Smooth muscle cell (in vitro differentiated cells): ENCODE measurements around the gene LMNTD2. TPM values are rescaled to one million over a fixed set of nuclear protein-coding genes. Genes with fewer than 3 reads are reported as not detected.

Experiments used
- DNase-seq: peaks from one replicate; lab custom pipeline; 2025; ENCODE audit not compliant: unreplicated experiment; lab: John Stamatoyannopoulos, UW
- H2AFZ ChIP-seq: fragments of 200-600 bp; sonication (generic); 2 replicates; pipeline ENCODE4 v1.6.0; 2016; ENCODE audit warnings: antibody characterized with exemption, low read depth, mild to moderate bottlenecking
- H3F3A ChIP-seq: fragments of 200-600 bp; sonication (generic); 2 replicates; pipeline ENCODE4 v1.6.0; 2017; ENCODE audit warnings: antibody characterized with exemption, low read depth
- H3K27ac ChIP-seq: fragments of 200-600 bp; sonication (generic); 2 replicates; pipeline ENCODE4 v1.5.1; 2016; ENCODE audit warnings: low read depth, mild to moderate bottlenecking
- H3K27me3 ChIP-seq: fragments of 200-600 bp; sonication (generic); 2 replicates; pipeline ENCODE4 v1.6.1; 2016; ENCODE audit warnings: low read depth, mild to moderate bottlenecking
- H3K36me3 ChIP-seq: fragments of 200-600 bp; sonication (generic); 2 replicates; pipeline ENCODE4 v1.5.1; 2016; ENCODE audit warnings: low read depth
- H3K4me1 ChIP-seq: fragments of 200-600 bp; sonication (generic); 2 replicates; pipeline ENCODE4 v1.5.1; 2016; ENCODE audit warnings: low read depth
- H3K4me2 ChIP-seq: fragments of 200-600 bp; sonication (generic); 2 replicates; pipeline ENCODE4 v1.6.0; 2016; ENCODE audit warnings: mild to moderate bottlenecking
- H3K4me3 ChIP-seq: fragments of 200-600 bp; sonication (generic); 2 replicates; pipeline ENCODE4 v1.5.1; 2016; ENCODE audit warnings: mild to moderate bottlenecking
- H3K79me2 ChIP-seq: fragments of 200-600 bp; sonication (generic); 2 replicates; pipeline ENCODE4 v1.6.0; 2016; ENCODE audit warnings: low read depth, mild to moderate bottlenecking
- H3K9ac ChIP-seq: fragments of 200-600 bp; sonication (generic); 2 replicates; pipeline ENCODE4 v1.6.0; 2016; ENCODE audit warnings: low read depth
- H3K9me3 ChIP-seq: fragments of 200-600 bp; sonication (generic); replicated peaks from 2 replicates; pipeline ENCODE4 v1.5.1; 2016; ENCODE audit warnings: low read depth
- H4K20me1 ChIP-seq: fragments of 200-600 bp; sonication (generic); 2 replicates; pipeline ENCODE4 v1.6.0; 2016; ENCODE audit warnings: low read depth
- WGBS: methylation state at CpG from one replicate; pipeline ENCODE4 v1.1.7; 2016; ENCODE audit warnings: low lambda C conversion rate; 5-methylcytosine and 5-hydroxymethylcytosine counted together
- polyA plus RNA-seq: library from polyadenylated mRNA; unstranded; fragments of >200 nt; fragmentation: Nextera tagmentation; extraction: Ambion mirVana; gene quantifications from 2 replicates; pipeline ENCODE4 v1.2.1, GENCODE V29; 2016
- total RNA-seq: library from RNA; depleted of rRNA; stranded (reverse); fragments of >200 nt; gene quantifications from 2 replicates; pipeline ENCODE4 v1.2.3, GENCODE V29; 2014
- TF ChIP-seq, protein P1 (sequence below): fragments of 200-600 bp; sonication (generic); IDR thresholded peaks from 2 replicates; pipeline ENCODE4 v1.5.1; 2017; ENCODE audit warnings: borderline replicate concordance, mild to moderate bottlenecking, antibody characterized with exemption; ENCODE audit not compliant: insufficient read depth, poor library complexity, severe bottlenecking

The LMNTD2 gene
- total and polyA plus RNA-seq, 2 experiments from 2014 or later, result 3.6 TPM; not detected in 1

GRCh38 chr11:555780-556661 is 4.5 kb downstream of the LMNTD2 start:
- no peak overlapping the region for H3K9ac ChIP-seq
- peak overlapping the region; percentile 41 for H3K4me3 ChIP-seq
- DNase-seq, result no peak
- H3K9me3 ChIP-seq, result no peaks in the 10 kb centered on the region
- TF ChIP-seq, protein P1, sequence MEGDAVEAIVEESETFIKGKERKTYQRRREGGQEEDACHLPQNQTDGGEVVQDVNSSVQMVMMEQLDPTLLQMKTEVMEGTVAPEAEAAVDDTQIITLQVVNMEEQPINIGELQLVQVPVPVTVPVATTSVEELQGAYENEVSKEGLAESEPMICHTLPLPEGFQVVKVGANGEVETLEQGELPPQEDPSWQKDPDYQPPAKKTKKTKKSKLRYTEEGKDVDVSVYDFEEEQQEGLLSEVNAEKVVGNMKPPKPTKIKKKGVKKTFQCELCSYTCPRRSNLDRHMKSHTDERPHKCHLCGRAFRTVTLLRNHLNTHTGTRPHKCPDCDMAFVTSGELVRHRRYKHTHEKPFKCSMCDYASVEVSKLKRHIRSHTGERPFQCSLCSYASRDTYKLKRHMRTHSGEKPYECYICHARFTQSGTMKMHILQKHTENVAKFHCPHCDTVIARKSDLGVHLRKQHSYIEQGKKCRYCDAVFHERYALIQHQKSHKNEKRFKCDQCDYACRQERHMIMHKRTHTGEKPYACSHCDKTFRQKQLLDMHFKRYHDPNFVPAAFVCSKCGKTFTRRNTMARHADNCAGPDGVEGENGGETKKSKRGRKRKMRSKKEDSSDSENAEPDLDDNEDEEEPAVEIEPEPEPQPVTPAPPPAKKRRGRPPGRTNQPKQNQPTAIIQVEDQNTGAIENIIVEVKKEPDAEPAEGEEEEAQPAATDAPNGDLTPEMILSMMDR, result no peak
- H3K27me3 ChIP-seq, result peaks cover 58% of the 10 kb centered on the region
- H4K20me1 ChIP-seq, result no peaks in the 10 kb centered on the region
- no peaks in the 10 kb centered on the region for H3K36me3 ChIP-seq
- H3F3A ChIP-seq, result no peaks in the 10 kb centered on the region
- H2AFZ ChIP-seq, result no peak overlapping the region
- H3K27ac ChIP-seq, result no peak overlapping the region
- H3K4me1 ChIP-seq, result peaks cover 8% of the 10 kb centered on the region
- no peaks in the 10 kb centered on the region for H3K79me2 ChIP-seq
- peak overlapping the region; percentile 80 for H3K4me2 ChIP-seq
- 11% methylated on average over 58 of the region's 104 CpGs for WGBS

DNA sequence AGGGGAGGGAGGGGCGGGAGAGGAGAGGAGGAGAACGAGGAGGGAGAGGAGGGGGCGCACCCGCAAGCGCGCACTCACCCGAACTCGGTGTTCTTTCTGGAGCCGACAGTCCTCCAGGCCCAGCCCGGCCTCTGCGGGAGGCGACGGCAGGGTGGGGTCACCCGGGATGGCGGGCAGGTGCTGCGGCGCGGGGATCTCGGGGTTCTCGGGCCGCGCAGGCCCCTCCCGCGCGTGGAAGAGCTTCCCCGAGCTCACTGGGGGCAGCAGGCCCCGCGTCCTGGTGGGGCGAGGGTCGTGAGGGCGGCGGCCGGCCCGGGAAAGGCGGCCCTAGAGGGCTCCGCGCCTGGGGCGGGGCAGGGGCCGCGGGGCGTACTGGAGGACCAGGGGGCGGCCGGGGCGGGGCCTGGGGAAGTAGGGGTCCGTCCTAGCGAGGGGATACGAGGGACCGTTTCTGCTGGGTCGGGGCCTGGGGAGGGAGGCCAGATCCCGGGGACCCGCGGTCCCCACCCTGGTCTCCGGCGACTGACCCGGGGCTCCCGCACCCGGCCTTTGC is 5.2 kb downstream of the LMNTD2 start:
- no peaks in the 10 kb centered on the region for H3F3A ChIP-seq
- 3% methylated on average over 31 of the region's 57 CpGs for WGBS
- H3K9me3 ChIP-seq, result no peaks in the 10 kb centered on the region
- peak overlapping the region; percentile 41 for H3K4me3 ChIP-seq
- TF ChIP-seq, protein P1, result no peak
- peaks cover 8% of the 10 kb centered on the region for H3K4me1 ChIP-seq
- H3K27me3 ChIP-seq, result peaks cover 58% of the 10 kb centered on the region
- peak overlapping the region; percentile 80 for H3K4me2 ChIP-seq
- DNase-seq, result no peak
- H3K27ac ChIP-seq, result no peak overlapping the region
- H4K20me1 ChIP-seq, result no peaks in the 10 kb centered on the region
- H3K36me3 ChIP-seq, result no peaks in the 10 kb centered on the region
- no peak overlapping the region for H2AFZ ChIP-seq
- no peaks in the 10 kb centered on the region for H3K79me2 ChIP-seq
- no peak overlapping the region for H3K9ac ChIP-seq

DNA sequence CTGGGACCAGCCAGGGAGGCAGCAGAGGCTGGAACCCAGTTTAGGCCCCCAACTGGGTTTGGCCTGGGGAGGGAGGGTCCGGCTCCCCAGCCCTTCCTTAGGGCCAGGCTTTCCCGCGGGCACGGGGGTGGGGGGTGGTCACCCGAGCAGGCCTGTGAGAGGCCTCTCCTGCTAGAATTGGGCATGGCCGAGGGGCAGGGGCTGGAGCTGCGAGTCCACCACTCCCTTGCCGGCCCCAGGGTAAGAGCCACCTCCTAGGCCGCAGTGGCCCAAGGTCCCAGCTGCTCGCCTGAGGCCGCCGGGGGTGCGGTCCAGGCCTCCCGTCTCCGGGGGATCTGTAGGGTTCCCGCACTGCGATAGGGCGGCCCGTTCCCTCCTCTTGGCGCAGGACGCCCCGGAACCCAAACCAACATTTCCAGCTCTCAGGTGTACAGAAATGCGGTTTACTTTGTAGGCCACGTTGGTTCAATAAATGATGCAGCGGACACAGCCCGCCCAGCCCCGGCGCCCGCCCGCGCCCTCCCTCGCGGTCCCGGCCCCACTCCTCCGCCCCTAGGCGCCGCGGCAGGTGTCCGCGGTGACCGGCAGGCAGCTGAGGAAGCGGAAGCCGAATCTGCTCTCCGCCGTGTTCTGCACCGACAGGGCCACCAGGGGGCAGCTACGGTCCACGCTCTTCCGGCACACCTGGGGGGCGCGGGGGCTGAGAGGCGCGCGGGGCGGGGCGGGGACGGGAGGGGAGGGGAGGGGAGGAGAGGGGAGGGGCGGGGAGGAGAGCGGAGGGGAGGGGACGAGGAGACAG is 5.9 kb downstream of the LMNTD2 start:
- no peak for DNase-seq
- TF ChIP-seq, protein P1, result peak; percentile 52
- no peak overlapping the region for H2AFZ ChIP-seq
- H3K36me3 ChIP-seq, result no peaks in the 10 kb centered on the region
- H3K9ac ChIP-seq, result no peak overlapping the region
- 13% methylated on average over 36 of the region's 60 CpGs for WGBS
- no peaks in the 10 kb centered on the region for H4K20me1 ChIP-seq
- H3K9me3 ChIP-seq, result no peaks in the 10 kb centered on the region
- no peaks in the 10 kb centered on the region for H3F3A ChIP-seq
- peaks cover 58% of the 10 kb centered on the region for H3K27me3 ChIP-seq
- peak overlapping the region; percentile 80 for H3K4me2 ChIP-seq
- H3K27ac ChIP-seq, result no peak overlapping the region
- peak overlapping the region; percentile 41 for H3K4me3 ChIP-seq
- peaks cover 2% of the 10 kb centered on the region for H3K4me1 ChIP-seq
- H3K79me2 ChIP-seq, result no peaks in the 10 kb centered on the region
